B cell (primary cell): ENCODE data around the gene CCDC9B.

Experiments
- EZH2 ChIP-seq: IDR thresholded peaks from 2 replicates; pipeline ENCODE4 v1.6.1; 2012; ENCODE audit warnings: borderline replicate concordance, low read depth, mild to moderate bottlenecking, moderate library complexity, low read length; ENCODE audit not compliant: insufficient read depth, poor library complexity, severe bottlenecking
- TF ChIP-seq, protein P1 (sequence below): fragments of 200-600 bp; IDR thresholded peaks from one replicate; pipeline ENCODE4 v1.8.0; 2022; ENCODE audit warnings: antibody characterized with exemption, mild to moderate bottlenecking

DNA sequence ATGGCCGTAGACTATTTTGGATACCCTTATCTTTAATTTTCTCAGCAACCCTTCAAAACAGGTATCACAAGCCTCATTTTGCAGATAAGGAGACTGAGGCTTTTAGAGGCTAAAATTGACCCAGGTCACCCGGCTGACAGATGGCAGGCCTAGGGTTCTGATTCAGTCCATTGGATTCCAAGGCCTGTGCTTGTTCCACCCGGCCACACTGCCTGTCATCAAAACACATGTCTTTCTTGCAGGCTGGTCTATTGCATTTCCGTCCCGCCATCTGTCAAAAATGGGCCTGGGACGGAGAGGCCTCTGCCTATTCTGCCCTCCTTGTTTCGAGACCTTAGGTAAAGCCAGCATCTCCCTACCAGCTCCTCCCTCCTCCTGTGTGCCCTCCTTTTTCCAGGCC, 9.1 kb downstream of the CCDC9B start:
- TF ChIP-seq EZH2, result no peak
- TF ChIP-seq, protein P1, sequence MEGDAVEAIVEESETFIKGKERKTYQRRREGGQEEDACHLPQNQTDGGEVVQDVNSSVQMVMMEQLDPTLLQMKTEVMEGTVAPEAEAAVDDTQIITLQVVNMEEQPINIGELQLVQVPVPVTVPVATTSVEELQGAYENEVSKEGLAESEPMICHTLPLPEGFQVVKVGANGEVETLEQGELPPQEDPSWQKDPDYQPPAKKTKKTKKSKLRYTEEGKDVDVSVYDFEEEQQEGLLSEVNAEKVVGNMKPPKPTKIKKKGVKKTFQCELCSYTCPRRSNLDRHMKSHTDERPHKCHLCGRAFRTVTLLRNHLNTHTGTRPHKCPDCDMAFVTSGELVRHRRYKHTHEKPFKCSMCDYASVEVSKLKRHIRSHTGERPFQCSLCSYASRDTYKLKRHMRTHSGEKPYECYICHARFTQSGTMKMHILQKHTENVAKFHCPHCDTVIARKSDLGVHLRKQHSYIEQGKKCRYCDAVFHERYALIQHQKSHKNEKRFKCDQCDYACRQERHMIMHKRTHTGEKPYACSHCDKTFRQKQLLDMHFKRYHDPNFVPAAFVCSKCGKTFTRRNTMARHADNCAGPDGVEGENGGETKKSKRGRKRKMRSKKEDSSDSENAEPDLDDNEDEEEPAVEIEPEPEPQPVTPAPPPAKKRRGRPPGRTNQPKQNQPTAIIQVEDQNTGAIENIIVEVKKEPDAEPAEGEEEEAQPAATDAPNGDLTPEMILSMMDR, result no peak
